SH-SY5Y (cell line): Measurements from ENCODE around the gene TLCD4.

Experiments used
- GATA2 ChIP-seq: IDR thresholded peaks from 2 replicates; pipeline ENCODE4 v1.6.1; 2011; ENCODE audit warnings: mild to moderate bottlenecking, low read depth, low read length
- GATA3 ChIP-seq: IDR thresholded peaks from 2 replicates; pipeline ENCODE4 v1.6.1; 2011; ENCODE audit warnings: low read depth, mild to moderate bottlenecking, low read length, moderate library complexity

DNA sequence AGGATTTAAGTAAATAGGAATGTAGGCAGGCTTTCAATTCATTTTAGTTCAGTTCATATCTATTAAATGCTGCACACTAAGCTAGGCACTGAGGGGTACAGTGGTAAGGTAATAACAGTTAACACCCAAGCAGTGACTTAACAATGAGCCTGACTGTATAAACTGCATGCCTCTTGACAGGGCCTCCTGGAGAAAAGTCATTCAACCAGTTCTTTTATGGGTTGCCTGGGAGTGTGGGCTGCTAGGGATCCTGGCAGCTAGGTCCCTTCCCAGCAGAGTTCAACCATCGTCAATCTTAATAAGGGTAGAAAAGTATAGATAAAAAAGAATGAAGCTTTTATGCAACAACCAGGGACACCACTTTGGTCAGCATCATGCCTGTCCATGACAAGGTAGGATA, 36.3 kb upstream of the TLCD4 start:
- no peak for TF ChIP-seq GATA2
- no peak for TF ChIP-seq GATA3
